Esophagus muscularis mucosa (tissue), 4 donors: ENCODE measurements around the gene PKP4. TPM values are rescaled to one million over a fixed set of nuclear protein-coding genes. Genes with fewer than 3 reads are reported as not detected.
A peak's percentile ranks its signal among the peaks of the same experiment; 100 is the strongest.

Experiments used
- DNase-seq: peaks from one replicate; pipeline ENCODE4 v3.0.0-alpha.2; 2017; ENCODE audit errors: extremely low spot score
- H3K27ac ChIP-seq, 4 donors: fragments of 200-600 bp; sonication (generic); replicated peaks in 1 of 4; 1 replicate in 3 of 4; 2 replicates in 1 of 4; pipeline ENCODE4 v1.5.1; 2016 to 2019; ENCODE audit warnings: mild to moderate bottlenecking in 1 of 4
- H3K27me3 ChIP-seq, 4 donors: fragments of 200-600 bp; sonication (generic); one replicate each; pipeline versions ENCODE4 v1.5.1 to v1.6.0; 2016 to 2019
- H3K36me3 ChIP-seq, 4 donors: fragments of 200-600 bp; sonication (generic); one replicate each; pipeline ENCODE4 v1.5.1; 2016 to 2019
- H3K4me1 ChIP-seq, 4 donors: fragments of 200-600 bp; sonication (generic); one replicate each; pipeline ENCODE4 v1.5.1; 2016 to 2019
- H3K4me3 ChIP-seq, 4 donors: fragments of 200-600 bp; sonication (generic); 1 replicate in 2 of 4; 2 replicates in 2 of 4; pipeline ENCODE4 v1.5.1; 2016 to 2019; ENCODE audit warnings: mild to moderate bottlenecking in 4 of 4, moderate library complexity in 1 of 4
- H3K9me3 ChIP-seq, 4 donors: fragments of 200-600 bp; sonication (generic); 1 replicate in 3 of 4; 2 replicates in 1 of 4; pipeline ENCODE4 v1.5.1; 2016 to 2019
- CTCF ChIP-seq, 3 experiments: fragments of 200-600 bp in 2 of 3; fragments of 450-650 bp in 1 of 3; sonication (generic) in 2 of 3; IDR thresholded peaks; one replicate each; pipeline ENCODE4 v1.5.1; 2017 to 2019; ENCODE audit warnings: antibody characterized with exemption in 3 of 3, mild to moderate bottlenecking in 2 of 3, moderate library complexity in 1 of 3
- EP300 ChIP-seq: sonication (generic); formaldehyde crosslinking; IDR thresholded peaks from one replicate; pipeline ENCODE4 v1.6.1; 2017; ENCODE audit warnings: antibody characterized with exemption
- POLR2A ChIP-seq: fragments of 450-650 bp; IDR thresholded peaks from one replicate; pipeline ENCODE4 v1.6.1; 2017; ENCODE audit warnings: antibody characterized with exemption, moderate library complexity, mild to moderate bottlenecking, low read depth
- POLR2AphosphoS5 ChIP-seq, 2 donors: sonication (generic); formaldehyde crosslinking; IDR thresholded peaks; one replicate each; pipeline ENCODE4 v1.6.1; 2017; ENCODE audit warnings: antibody characterized with exemption in 2 of 2
- WGBS: methylation state at CpG from one replicate; pipeline ENCODE4 v1.1.5; 2018; 5-methylcytosine and 5-hydroxymethylcytosine counted together
- intact Hi-C: fragments of 100-400 bp; cut with DNase I; formaldehyde crosslinking; loops from one replicate; pipeline ENCODE4 v1.15.1; 2023
- total RNA-seq, 4 donors: library from RNA; depleted of rRNA; stranded (reverse); fragments of >200 nt; gene quantifications; one replicate each; pipeline versions ENCODE4 v1.1.0 to v1.2.1, GENCODE V29; 2016

PKP4 gene
- total RNA-seq, 4 donors from 2014 or later: 79.7 to 131 (median 93.0) TPM

GRCh38 chr2:158459161-158460003, 2.6 kb downstream of the PKP4 start:
- peak overlapping the region; percentile 92 to 99 (median 96) for H3K4me3 ChIP-seq
- H3K4me1 ChIP-seq: peaks cover 35 to 67% (median 61%) of the 10 kb centered on the region in 4 donors
- peak overlapping the region; percentile 94 to 98 (median 96) for H3K27ac ChIP-seq
- intact Hi-C loops: loop anchor here (5.0 to 10.0 kb wide), 4 partner anchors 145 to 293 kb away; no protein-coding TSS in a partner anchor
- DNase-seq: no peak
- no peaks in the 10 kb centered on the region for H3K36me3 ChIP-seq
- TF ChIP-seq POLR2A (no peak), CTCF (IDR thresholded peaks at IDR 0.05) (no peak), EP300 (no peak), POLR2AphosphoS5 (IDR thresholded peaks at IDR 0.05) (no peak)
- no peaks in the 10 kb centered on the region for H3K27me3 ChIP-seq
- no peaks in the 10 kb centered on the region for H3K9me3 ChIP-seq
- 40% methylated on average over 9 of the region's 9 CpGs for WGBS

DNA sequence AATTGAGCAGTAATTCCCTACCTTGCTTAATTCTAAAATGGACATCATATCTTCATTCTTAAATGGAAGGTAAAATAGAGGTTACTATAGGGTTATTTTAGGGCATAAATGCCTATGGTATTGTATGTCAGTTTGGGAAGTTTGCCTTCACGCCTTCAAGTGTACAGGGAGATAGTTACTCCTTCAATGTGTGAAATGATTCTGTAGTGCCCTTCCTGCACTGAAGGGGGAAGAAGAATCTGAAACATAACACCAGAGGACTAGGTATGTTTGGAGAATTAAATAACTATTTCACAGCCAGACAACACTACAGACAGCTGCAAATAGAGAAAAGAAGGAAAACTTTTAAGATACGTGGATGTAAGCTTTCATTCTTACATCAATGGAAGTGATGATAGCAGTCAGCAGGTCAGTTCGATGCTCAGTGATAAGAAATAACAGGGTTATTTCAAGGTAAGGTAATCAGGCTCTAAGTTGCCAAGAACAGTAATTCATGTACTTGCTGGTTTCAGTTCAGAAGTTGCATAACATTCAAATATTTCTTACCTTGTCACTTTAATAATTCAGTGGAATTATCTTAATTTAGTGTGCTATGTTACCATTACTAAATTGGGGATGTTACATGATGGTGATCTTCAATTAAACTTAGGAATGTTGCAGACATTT, 4.0 kb downstream of the PKP4 start:
- intact Hi-C loops: loop anchor here (10.0 kb wide), 1 partner anchor 204 kb away; no protein-coding TSS in a partner anchor
- Histone ChIP-seq H3K9me3 (no peaks in the 10 kb centered on the region), H3K4me3 (no peak overlapping the region), H3K36me3 (no peaks in the 10 kb centered on the region), H3K27me3 (no peaks in the 10 kb centered on the region), H3K4me1 (peaks cover 34 to 73% (median 63%) of the 10 kb centered on the region in 4 donors), H3K27ac (no peak overlapping the region)
- no peak for DNase-seq
- TF ChIP-seq EP300: no peak
- TF ChIP-seq POLR2AphosphoS5 (IDR thresholded peaks at IDR 0.05): no peak
- TF ChIP-seq POLR2A: no peak
- TF ChIP-seq CTCF (IDR thresholded peaks at IDR 0.05): peak; percentile 30 to 44 (median 41)
- 59% methylated on average over 3 of the region's 3 CpGs for WGBS

- TF ChIP-seq POLR2AphosphoS5 (IDR thresholded peaks at IDR 0.05): no peak
- TF ChIP-seq POLR2A: no peak
- no peak for TF ChIP-seq CTCF (IDR thresholded peaks at IDR 0.05)
- TF ChIP-seq EP300: no peak
- intact Hi-C loops: loop anchor here (10.0 kb wide), 1 partner anchor 201 kb away; no protein-coding TSS in a partner anchor
- DNase-seq: no peak
Observed at GRCh38 chr2:158463496-158464095, 6.8 kb downstream of the PKP4 start.

DNA sequence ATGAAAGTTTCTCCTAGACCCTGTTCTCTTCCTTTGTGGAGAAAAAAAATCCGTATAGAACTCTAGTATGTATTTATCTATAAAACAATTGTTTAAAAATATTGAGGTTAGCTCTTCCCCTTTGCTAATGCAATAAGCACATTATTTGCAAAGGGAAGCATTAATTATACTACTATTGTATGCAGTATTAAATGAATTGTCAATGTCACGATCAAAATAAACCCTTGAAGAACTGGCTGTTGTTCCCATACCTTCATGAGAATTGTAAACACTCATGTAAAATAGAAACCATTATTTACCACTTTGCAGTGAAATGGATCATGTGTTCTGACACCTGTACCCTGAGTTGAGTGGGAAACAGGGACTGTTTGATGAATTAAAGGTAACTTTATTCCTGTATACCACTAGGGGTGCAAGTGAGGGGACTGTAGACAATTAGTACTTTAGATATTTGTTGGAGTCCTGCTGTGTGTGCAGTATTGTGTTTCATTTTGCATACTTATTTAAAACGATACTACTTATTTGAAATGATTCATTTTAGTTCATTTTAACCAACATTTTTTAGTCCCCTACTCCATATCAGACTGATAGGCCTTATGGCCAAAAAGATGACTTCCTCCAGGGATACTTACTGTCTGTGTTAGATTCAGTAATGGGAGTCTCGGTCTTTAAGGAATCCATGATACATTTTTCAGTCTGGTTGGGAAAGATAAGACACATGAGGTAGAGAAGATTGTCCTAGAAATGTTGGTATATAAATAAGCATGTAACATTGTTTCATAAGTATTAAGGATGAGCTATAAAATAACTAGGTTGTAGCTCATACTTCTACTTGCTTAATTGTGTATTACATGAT, 7.9 kb downstream of the PKP4 start:
- DNase-seq: no peak
- no peaks in the 10 kb centered on the region for H3K9me3 ChIP-seq
- intact Hi-C loops: loop anchor here (10.0 kb wide), 1 partner anchor 200 kb away; no protein-coding TSS in a partner anchor
- H3K4me3 ChIP-seq: no peak overlapping the region
- no peaks in the 10 kb centered on the region for H3K27me3 ChIP-seq
- WGBS: 88% methylated on average over 4 of the region's 4 CpGs
- no peak overlapping the region for H3K27ac ChIP-seq
- peaks cover 16 to 52% (median 43%) of the 10 kb centered on the region in 4 donors for H3K4me1 ChIP-seq
- TF ChIP-seq POLR2A (no peak), POLR2AphosphoS5 (IDR thresholded peaks at IDR 0.05) (no peak), CTCF (IDR thresholded peaks at IDR 0.05) (peak in 1 of 3 experiments; percentile 45)
- no peaks in the 10 kb centered on the region for H3K36me3 ChIP-seq

More at GRCh38 chr2:158463496-158464095, 6.8 kb downstream of the PKP4 start:
- Histone ChIP-seq H3K4me1 (peaks cover 23 to 61% (median 53%) of the 10 kb centered on the region in 4 donors), H3K27ac (no peak overlapping the region), H3K36me3 (no peaks in the 10 kb centered on the region), H3K4me3 (no peak overlapping the region), H3K9me3 (no peaks in the 10 kb centered on the region), H3K27me3 (no peaks in the 10 kb centered on the region)
- 68% methylated on average over 6 of the region's 6 CpGs for WGBS
